NCI-H1694 treated with DMSO at 0.1 percent for 48 hours (cell line): Measurements from ENCODE around the gene PEAK3.

Experiments
- DNase-seq: peaks from one replicate; lab custom pipeline; 2025; lab: John Stamatoyannopoulos, UW

PEAK3 gene

DNA sequence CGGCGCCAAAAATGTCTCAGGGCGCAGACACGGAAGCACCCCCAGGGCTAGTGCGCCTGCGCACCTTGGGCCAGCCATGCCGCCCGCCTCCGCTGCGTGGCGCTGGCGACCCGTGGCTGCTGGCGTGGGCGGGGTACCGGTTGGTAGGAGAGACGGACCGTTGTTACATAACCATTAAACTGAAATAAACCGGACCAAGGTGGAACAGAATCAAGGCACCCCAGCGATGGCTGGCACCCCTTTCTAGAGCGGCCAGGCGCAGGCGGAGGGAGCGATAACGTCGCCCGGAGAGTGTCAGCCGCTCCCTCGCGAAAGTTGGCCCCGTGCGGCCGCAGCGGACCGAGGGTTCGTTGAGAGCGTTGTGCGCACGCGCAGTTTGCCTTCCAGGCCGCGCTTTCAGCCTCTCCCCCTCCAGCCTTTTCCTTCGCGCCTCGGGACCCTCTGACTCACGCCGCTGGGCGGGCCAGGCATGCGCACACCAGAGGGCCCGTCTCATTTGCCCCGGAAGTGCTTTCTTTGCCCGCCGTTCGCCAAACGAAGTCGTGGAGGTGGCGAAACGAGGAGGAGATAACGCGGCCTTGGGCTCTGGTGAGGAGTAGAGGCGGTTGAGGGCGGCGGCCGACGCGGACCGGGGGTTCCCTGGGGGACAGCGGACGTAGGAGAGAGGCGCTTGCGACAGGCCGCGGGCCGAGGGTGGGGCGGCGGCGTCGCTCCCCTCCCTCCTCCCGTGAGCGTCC, 45.5 kb downstream of the PEAK3 start, which contains the start of the genes PLEKHJ1 and SF3A2:
Gene PLEKHJ1, minus strand, starts transcription at position 16 of the 737 bp plus-strand sequence. CDS start 81 bp downstream, outside the sequence.
Gene SF3A2, plus strand, starts transcription at position 511 of the 737 bp plus-strand sequence. CDS start 6,595 bp downstream, outside the sequence.
- DNase-seq: peak; percentile 93

DNA sequence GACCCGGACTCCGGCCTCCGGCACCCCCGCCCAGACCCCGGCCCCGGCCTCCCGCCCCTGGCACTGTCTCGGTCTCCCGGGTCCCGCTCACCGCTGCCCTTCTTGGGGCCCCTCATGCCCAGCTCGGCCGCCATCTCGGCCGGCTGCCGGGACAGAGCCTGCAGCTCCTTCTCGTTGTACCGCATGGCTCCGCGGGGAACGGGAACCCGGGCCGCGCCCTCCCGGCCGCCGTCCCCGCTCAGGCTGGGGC, 46.0 kb downstream of the PEAK3 start:
- no peak for DNase-seq

DNA sequence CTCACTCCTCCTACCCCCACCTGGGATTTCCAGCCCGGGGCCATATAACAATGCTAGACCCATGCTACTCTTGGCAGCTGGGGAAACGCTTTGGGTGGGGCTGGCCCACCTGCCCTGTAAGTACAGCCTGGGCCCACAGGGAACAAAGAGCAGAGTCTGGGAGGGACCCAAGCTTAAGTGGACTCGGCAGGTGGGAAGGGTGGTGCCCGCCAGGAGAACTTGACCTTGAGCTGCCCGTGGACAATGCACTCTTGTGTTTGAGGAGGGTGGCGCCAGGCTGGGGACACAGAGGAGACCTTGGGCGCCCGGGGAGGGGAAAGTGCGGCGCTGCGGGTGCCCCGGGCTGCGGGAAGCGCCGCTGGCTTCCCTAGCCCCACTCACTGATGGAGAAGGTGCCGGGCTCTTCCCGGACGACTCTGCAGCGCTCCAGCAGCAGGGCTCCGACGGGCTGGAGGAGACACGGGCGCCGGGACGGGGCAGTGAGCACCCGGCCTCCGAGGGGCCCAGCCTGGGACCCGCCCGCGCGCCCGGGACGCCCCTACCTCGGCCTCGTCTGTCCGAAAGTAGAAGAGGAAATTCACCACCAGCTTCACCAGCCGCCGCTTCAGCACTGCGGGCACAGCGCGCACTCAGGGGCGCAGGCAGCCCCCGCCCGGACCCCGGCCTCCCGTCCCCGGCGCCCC, 46.5 kb downstream of the PEAK3 start:
- DNase-seq: no peak

DNA sequence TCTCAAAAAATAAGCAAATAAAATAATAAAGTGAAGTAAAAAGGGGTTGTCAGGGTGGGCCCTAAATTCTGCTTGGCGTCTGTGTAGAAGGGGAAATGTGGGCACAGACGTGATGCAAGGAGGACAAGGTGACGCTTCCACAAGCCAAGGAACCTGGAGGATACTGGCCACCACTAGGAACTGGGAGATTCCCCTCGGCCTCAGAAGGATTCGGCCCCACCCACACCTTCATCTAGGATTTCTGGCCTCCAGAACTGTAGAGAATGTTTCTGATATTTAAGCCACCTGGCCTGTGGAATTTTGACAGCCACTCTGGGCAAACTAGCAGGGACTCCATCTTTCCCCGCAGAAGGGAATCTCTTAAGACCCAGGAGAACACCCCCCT, 47.0 kb downstream of the PEAK3 start:
- DNase-seq: no peak

DNA sequence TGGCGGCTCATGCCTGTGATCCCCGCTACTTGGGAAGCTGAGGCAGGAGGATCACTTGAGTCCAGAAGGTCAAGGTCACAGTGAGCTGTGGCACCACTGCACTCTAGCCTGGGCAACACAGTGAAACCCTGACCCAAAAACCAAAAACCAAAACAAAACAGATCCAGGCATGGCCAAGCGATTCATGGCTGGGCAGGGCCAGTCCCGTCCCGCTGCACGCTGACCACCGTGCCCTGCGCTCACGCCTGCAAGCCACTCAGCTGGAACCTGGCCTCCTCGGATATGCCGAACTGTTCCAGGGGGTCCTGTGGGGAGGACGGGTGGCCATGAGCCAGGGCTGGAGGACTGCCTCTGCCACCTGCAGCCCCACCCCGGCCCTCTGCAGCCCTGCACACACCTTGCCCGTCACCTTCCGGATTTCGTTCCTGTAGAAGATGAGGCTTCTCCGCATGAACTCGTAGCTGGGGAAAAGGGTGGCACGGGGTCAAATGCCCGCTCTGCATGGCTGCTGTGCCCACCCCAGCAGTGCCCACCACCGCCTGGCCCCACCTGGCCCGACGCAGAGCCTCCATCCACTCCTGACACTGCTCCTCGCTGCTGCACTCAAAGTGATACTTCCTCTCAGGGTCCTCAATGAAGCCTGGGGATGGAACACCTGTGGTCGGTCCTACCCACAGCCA, 48.2 kb downstream of the PEAK3 start:
- no peak for DNase-seq

DNA sequence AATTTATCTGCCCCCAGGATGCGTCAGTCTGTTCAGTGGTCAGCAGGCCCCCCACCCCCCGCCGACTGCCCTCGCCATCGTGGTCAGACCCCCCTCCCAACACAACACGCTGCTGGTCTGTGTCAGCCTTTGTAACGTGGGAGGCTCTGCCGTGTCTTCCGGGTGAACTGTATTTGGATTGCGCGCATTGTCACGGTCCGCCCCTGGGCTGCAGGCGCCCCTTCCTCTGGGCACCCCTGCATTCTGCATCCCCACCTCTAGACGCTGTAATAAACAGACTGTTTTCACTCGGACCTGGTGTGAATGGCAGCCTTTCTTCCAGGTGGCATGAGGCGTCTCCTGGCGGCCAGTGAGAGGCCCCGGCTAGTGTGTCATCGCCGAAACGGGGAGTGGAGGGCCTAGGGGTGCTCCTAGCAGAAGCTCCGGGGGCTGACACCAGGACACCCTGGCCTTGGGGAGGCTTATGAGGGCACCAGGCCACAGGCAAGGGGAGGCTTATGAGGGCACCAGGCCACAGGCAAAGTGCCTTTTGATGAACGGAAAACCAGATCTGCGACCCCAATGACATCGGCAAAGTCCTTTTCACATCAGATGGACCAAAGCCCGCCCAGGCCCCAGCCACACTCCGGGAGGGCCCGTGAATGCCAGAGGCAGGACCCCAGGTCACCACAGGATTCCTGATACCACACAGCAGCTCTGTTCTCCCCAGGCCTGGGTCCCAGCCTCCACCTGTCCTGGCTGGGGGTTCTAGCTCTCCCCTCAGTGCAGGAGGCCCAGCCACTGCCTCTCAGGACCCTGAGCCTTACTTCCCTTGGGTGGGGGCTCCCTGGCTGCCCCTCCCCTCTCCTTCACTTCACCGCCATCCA, 49.5 kb downstream of the PEAK3 start:
- no peak for DNase-seq

DNA sequence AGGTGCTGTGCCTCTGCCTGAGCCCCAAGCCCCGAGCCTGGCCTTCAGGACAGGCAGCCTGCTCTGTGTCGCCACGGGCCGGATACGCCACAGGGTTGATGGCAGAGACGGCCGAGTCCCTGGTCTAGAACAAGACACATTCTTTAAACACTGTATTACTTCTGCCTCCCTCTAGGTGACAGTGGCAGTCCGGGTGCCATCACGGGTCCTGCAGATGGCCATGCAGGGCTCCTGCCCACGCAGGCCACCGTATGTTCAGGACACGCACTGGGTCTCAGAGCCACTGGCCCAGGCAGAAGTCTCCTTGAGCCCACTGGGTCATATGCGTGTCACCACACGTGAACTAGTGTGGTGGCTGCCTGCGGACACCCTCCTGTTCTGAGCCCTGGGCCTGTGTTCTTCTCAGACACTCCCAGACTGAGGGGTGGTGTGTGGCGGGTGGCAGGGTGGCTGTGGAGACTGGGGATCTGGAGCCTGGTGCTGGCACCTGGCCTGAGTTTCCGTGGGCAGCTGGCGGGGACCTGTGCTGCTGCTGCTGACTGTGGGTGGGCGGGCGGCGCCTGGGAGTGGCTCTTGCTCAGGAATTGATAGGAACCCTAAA, 50.3 kb downstream of the PEAK3 start:
- DNase-seq: no peak

DNA sequence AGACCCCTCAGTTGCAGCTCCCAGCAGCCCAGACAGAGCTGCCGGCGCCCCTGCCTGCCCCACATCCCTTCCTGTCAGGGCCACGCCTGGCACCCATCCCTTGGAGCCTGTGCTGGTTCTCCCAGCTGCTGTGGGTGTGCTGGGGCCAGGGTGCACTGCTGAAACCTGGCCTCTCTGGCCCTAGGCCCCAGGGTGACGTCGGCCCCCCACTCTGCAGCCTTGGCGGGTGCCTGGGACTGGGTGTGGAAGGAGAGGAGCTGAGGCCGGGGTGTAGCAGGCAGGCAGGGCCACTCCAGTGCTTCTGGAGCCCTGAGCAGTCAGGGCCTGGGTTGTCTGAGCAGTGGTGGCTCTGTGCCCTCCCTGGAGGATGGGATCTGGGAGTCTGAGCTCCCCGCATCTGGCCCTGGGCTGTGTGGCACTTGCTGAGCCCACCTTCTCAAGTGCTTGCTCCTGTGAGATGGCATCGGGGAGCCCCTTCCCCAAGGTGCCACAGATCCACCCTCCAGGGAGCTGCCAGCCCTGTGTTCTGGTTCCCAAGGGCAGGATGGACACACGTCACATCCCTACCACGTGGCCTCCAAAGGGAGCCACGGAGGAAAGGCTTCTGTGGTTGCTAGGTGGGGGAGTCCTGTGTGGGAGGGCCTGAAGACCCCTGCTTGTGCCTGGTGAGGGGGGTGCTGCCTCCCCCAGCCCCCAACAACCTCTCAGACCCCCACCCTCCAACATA, 51.0 kb downstream of the PEAK3 start:
- DNase-seq: no peak

DNA sequence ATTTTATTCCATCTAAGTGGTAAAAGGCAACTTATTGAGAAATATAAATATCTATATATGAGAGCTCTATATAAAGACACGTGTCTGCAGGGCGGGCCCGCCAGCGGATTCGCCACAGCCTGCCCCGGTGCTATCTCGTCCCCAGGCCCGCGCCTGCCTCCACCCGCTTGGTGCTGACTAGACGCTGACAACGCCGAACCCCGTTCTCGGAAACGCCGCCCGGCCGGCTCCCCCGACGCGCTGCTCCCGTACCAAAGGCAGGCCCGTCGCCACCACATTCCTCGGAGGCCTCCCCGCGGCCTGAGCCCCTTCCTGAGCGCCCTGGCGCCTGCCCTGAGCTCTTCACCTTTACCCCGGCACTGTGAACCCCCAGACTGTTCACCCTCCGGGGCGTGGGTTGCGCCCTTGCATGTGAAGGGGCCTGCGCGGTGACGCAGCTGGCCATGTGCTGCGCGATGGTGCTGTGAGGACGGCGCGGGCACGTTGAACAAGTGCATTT, 51.9 kb downstream of the PEAK3 start:
- no peak for DNase-seq

DNA sequence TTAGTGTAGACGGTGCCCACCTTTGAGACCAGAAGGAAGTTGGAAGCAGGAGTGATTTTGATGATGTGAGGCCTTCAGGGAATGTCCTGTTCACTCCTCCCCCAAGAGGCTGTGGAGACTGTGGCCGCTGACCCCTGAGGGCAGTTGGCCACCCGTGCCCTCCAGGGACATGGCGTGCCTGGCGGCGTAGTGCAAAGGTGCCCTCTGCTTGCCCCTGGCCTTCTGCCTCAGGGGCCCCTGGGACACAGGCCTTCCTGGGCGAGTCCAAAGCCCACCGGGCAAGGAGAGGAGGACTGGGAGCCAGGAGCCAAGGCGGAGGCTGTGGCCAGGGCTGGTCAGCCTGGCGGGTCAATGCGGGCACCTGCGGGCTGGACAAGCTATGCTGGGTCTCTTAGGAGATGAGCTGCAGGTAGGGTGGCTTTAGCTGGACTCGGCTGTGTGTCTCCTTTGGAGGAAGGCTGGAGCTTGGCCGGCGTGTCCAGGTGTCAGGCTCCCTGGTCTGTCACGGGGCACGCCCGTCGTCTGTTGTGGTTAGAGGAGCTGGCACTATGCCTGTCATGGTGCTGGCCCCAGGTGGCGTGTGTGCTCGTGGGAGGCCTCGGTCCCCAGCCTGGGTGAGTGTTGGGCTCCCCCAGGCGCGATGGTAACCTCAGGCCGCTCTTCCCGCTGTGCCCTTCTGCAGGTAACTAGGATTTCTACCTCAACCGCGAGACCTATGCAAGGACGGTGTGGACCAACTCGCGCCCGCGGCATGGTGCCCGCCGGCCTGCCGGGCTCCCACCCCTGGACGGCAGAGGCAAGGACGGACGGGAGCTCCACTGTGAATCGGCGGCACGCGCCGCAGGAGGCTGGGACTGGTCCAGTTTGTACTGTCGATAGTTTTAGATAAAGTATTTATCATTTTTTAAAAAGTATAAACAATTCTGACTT, 52.6 kb downstream of the PEAK3 start:
- no peak for DNase-seq

DNA sequence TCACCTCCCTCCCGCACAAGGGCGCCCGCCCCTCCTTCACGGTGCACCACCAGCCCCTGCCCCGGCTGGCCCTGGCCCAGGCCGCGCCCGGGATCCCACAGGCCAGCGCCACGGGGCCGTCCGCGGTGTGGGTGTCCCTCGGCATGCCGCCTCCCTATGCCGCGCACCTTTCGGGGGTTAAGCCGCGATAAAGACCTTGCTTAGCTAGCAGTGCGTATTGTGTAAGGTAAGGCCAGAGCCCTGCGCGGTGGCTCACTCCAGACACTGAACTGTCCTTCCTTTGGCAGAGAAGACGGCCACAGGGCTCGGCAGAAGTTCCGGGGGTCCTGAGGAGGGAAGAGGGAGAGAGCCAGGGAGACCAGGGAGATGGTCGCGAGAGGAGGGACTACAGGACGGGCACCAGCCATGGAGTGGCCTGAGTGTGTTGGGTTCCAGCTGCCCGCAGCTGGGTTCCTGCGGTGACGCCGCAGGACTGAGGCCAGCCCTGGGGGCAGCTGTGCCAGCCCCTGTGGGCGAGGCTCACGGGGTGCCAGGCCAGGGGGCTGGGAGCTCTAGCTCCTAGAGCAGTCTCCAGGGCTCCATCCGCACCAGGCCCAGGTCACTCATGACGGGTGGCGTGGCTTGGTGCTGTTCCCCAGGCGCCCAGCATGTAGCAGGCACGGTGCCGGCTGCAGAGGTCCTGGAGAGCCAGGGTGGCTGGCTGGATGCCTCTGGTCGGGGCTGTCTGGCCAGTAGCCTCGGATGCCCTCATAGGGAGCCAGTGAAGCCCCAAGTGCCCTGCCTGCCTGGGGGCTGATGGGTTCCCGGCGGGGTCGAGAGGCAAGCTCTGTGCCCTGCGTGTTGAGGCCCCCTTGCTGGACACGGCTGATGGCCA, 53.6 kb downstream of the PEAK3 start:
- no peak for DNase-seq

DNA sequence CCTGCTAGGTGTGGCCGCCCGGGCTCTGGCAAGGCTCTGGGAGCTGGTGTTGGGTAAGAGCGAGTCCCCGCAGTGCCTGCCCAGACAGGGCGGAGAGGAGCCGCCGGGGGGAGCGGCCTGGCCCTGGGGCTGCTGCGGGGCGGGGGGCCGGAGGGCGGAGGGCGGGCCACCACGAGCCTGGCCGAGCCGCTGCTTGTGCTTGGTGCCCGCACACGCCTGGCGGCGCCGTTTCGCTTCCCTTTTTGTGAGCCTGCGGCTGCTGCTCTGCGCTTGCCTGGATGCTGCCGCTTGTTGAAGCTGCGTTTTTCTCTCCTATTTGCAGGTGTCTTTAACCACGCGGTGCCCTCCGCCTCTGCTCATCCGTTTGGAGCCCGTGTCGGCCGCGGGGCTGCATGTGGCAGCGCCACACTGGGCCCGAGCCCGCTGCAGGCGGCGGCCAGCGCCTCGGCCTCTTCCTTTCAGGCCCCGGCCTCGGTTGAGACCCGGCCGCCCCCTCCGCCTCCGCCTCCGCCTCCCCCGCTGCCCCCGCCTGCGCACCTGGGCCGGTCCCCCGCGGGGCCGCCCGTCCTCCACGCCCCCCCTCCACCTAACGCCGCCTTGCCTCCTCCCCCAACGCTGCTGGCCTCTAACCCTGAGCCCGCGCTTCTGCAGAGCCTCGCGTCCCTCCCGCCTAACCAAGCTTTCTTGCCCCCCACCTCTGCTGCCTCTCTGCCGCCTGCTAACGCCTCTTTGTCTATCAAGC, 54.4 kb downstream of the PEAK3 start:
- DNase-seq: no peak

DNA sequence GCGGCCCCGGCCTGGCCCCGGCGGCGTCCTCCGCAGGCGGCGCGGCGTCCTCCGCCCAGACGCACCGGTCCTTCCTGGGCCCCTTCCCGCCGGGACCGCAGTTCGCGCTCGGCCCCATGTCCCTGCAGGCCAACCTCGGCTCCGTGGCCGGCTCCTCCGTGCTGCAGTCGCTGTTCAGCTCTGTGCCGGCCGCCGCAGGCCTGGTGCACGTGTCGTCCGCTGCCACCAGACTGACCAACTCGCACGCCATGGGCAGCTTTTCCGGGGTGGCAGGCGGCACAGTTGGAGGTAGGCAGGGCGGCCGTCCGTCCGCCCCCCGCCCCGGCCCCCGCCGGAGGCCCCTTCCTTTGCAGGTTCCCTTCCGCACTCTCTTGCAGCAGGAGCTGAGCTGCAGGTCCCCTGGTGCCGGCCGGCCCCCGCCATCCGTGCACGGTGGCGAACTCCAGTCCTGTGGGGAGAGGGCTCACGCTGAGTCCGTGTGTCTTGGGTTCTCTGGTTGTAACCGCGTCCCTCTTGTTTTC, 55.1 kb downstream of the PEAK3 start:
- no peak for DNase-seq

DNA sequence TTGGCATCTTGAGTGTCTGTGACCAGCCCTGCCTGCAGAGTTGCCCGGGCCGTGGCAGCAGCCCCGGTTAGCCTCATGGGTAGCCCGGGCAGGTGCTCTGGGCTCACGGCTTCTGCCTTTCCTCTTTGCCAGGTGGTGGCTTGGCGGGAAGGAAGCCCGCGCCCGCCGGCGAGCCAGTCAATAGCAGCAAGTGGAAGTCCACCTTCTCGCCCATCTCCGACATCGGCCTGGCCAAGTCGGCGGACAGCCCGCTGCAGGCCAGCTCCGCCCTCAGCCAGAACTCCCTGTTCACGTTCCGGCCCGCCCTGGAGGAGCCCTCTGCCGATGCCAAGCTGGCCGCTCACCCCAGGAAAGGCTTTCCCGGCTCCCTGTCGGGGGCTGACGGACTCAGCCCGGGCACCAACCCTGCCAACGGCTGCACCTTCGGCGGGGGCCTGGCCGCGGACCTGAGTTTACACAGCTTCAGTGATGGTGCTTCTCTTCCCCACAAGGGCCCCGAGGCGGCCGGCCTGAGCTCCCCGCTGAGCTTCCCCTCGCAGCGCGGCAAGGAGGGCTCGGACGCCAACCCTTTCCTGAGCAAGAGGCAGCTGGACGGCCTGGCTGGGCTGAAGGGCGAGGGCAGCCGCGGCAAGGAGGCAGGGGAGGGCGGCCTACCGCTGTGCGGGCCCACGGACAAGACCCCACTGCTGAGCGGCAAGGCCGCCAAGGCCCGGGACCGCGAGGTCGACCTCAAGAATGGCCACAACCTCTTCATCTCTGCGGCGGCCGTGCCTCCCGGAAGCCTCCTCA, 55.7 kb downstream of the PEAK3 start:
- DNase-seq: no peak

DNA sequence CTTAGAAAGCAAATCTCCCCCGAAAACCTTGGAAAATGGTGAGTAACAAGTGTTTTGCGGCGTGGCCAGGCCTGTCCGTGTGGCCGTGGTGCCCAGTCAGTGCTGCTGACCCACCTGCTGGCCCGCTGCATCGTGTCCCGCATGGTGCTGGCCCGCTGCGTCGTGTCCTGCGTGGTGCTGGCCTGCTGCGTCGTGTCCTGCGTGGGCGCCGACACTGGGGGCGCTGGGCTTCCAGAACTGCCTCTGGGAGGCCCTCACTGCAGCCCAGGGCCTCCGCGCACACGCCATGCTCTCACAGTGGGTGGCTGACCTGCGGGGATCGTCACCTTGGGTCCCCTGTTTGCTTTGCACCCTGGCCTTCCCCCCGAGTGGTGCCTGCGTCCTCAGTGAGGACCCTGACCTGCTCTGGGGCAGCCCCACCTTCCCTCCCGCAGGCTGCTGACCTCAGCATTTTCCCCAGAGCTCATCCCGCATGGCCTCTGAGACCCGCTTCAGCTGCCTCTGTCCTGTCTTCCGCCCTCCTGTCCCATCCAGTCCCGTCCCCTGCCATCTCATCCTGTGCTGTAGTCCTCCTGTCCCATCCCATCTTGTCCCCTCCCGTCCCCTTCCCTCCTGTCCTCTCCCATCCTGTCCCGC, 56.4 kb downstream of the PEAK3 start:
- no peak for DNase-seq

DNA sequence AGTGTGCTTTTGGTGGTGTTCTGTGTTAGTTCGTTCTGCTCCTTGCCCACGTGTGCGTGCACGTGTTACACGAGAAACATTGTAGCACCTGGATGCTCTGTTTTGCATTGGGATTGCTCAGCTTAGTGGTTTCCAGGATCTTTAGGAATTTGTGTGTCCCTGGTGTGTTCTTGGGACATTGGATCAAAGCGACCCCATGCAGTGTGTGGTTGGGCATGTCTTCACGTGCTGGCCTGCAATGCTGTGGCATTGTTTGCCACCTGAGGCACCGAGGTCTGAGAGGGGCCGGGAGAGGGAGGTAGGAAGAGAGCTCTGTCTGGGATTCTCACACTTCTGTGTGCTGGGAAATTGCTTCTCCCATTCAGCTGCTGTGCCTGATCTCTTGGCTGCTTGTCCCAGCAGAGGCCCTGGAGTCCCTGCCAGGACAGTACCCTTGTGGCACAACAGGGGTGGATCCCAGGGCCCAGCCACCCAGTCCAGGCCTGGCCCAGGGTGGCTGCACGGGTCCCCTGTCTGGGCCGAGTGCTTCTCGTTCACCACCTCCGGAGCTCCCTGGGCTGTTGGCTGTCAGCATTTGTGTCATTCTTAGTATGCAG, 57.1 kb downstream of the PEAK3 start:
- no peak for DNase-seq
